Coronary artery (tissue), 2 donors: ENCODE measurements around the gene GALNT13.

Experiments
- DNase-seq: peaks from one replicate; pipeline ENCODE4 v3.0.0-alpha.2; 2017; ENCODE audit warnings: low spot score
- H3K27ac ChIP-seq, 2 donors: fragments of 200-600 bp; sonication (generic); one replicate each; pipeline ENCODE4 v1.5.1; 2016 to 2019
- H3K4me3 ChIP-seq: fragments of 200-600 bp; sonication (generic); 2 replicates; pipeline ENCODE4 v1.5.1; 2016; ENCODE audit warnings: mild to moderate bottlenecking, moderate library complexity
- TF ChIP-seq, protein P1 (sequence below): fragments of 200-600 bp; sonication (generic); IDR thresholded peaks from one replicate; pipeline ENCODE4 v1.5.1; 2019; ENCODE audit warnings: antibody characterized with exemption

GALNT13 gene

DNA sequence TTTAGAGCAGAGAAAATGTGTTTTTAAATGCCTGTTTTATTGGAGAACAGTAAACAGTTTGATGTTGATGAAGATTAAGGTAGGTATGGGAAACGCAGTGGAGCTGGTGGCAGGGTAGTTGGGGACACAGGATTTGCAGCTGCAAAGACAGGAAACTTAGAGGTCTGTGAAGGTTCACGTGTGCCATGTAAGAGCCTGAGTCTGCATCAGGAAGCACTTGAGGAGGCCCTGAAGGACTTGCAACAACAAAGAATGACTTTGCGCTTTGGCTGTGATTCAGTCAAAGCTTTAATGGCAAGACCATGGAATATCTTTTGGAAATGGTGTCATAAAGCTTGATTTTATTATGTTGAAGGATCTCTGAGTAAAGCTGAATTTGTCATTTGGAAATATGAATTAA lies 479.2 kb downstream of the GALNT13 start:
- DNase-seq: no peak

DNA sequence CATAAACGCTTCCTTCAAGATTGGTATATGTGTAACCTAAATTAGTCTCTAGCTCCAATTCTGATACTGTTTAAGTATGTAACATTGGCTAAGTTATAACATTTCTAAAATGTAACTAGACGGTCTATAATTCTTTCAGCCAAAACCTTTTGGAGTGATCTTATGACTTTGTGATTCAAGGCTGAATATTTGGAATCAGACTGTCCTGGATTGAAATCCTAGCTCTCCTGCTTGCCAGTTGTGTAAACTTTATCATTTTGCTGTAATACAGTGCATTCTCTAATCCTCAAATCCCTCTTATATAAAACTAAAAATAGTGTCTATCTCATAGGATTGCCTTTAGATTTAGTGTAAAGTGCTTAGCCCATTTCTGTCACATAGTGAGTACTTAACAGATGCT lies 489.6 kb downstream of the GALNT13 start:
- H3K27ac ChIP-seq: no peak overlapping the region
- no peak overlapping the region for H3K4me3 ChIP-seq
- TF ChIP-seq, protein P1, sequence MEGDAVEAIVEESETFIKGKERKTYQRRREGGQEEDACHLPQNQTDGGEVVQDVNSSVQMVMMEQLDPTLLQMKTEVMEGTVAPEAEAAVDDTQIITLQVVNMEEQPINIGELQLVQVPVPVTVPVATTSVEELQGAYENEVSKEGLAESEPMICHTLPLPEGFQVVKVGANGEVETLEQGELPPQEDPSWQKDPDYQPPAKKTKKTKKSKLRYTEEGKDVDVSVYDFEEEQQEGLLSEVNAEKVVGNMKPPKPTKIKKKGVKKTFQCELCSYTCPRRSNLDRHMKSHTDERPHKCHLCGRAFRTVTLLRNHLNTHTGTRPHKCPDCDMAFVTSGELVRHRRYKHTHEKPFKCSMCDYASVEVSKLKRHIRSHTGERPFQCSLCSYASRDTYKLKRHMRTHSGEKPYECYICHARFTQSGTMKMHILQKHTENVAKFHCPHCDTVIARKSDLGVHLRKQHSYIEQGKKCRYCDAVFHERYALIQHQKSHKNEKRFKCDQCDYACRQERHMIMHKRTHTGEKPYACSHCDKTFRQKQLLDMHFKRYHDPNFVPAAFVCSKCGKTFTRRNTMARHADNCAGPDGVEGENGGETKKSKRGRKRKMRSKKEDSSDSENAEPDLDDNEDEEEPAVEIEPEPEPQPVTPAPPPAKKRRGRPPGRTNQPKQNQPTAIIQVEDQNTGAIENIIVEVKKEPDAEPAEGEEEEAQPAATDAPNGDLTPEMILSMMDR: no peak
- no peak for DNase-seq

More for the DNA sequence above, 479.2 kb downstream of the GALNT13 start:
- TF ChIP-seq, protein P1: no peak
- no peak overlapping the region for H3K27ac ChIP-seq
- no peak overlapping the region for H3K4me3 ChIP-seq

DNA sequence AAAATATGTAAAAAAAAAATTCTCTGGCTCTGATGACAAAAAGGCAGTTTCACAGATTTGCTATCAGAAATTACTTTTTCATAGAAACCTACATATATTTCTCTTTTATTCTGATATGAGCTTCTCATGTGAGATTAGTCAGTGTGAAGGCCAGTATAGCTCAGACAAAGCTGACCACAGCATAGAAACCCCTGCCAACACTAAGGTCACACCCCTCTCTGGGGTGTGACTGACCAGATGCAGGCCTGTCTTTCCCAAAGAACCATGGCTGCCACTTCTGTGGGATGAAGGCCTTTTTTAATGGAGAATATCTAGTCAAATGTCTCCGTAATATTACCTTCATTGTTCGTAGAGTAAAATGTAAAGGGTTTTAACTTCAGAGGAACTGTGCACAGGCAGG lies 496.4 kb downstream of the GALNT13 start:
- no peak overlapping the region for H3K27ac ChIP-seq
- TF ChIP-seq, protein P1: no peak
- no peak overlapping the region for H3K4me3 ChIP-seq
- no peak for DNase-seq

GRCh38 chr2:154370873-154371272 lies 499.2 kb downstream of the GALNT13 start:
- TF ChIP-seq, protein P1: no peak
- H3K4me3 ChIP-seq: no peak overlapping the region
- DNase-seq: no peak
- no peak overlapping the region for H3K27ac ChIP-seq

DNA sequence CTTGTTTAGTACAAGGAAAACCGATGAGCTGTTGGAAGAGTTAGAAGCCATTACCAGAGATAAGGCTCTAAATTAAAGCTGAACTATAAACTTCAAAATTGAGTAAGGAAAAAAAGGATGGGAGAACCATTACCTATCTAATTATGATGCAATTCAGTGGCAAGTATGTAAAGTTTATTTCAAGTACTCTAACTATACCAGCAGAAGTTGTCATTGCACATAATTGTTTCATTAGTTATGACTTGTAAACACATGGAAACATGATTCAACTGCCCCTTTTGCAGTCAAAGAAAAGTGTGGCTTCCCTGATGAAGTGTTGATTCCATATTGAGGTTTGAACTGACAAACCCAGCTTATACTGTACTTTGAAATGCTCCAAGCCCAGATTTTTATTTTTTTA lies 502.7 kb downstream of the GALNT13 start:
- TF ChIP-seq, protein P1: no peak
- no peak for DNase-seq
- no peak overlapping the region for H3K27ac ChIP-seq
- H3K4me3 ChIP-seq: no peak overlapping the region

DNA sequence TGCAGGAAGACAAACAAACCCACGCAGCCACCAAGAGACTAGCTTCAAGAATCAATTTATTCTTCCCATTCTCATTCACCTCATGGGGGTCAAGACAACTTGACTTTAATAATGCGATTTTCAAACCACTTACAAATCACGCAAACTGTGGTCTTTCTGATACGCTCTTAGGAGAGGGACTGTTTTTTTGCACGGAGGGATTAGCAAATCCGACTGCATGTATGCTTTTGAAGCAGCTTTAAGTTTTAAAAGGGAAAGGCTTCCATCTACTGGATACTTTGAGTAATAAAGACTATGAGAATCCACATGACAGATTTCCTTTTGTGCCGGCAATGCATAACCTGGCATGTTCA lies 503.8 kb downstream of the GALNT13 start:
- no peak for DNase-seq
- Histone ChIP-seq H3K27ac (no peak overlapping the region), H3K4me3 (peak overlapping the region; percentile 17)
- TF ChIP-seq, protein P1: no peak

GRCh38 chr2:154381931-154382794 lies 510.4 kb downstream of the GALNT13 start:
- no peak for DNase-seq
- H3K27ac ChIP-seq: no peak overlapping the region
- H3K4me3 ChIP-seq: no peak overlapping the region
- TF ChIP-seq, protein P1: no peak
